GM21367 (cell line): ENCODE results near the gene PRKAG2.

Source experiments
- ATAC-seq: cut with Tn5 transposase; IDR thresholded peaks from one replicate; pipeline ENCODE4 v1.9.1; 2021; ENCODE audit not compliant: unreplicated experiment

PRKAG2 gene

DNA sequence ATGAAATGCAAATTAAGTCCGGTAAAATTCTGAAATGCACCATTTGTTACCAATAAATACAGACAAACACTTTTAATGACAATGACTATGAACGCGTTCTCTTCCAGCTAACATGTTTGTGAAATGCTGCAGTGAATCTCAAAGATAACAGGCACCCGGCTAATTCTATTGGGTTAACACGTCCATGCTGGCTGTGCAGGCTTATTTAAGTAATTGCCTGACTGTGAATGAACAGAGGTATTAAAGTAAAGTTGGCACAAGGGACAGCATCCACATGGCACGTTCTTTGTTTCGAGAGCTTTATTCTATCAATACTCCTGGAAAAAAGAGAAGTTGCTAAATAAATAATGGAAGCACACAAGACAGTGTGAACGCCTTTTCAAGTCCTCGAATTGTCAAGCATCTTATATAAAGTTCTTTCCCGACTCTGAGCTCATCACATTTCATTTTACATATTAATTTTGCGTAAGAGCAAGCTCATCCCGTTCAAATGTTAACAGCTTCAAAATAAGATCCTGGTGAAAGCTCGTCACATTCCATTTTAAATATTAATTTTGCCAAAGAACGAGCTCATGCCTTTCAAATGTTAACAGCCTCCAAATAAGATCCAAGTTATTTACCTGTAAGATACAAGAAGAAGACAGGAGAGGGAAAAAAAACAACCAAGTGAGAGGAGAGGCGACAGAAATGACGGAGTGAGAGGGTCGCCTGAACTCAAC, 245.9 kb downstream of the PRKAG2 start:
- ATAC-seq = no peak

DNA sequence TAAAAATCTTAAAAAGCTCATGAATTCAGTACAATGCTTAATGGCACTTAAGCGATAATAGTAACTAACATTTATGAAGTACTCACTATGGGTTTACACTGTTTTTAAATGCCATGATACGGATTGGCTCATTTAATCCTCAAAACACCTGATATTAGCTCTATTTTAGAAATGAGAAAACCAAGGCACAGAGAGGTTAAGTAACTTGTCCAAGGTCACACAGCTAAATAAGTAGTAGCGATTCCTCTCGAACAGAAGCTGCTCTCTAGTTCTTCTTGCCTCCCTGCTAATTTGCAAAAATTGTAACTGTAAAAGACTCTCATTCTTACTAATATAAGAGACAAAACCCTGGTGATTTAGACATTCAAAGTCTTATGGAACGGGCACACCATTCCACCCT, 246.6 kb downstream of the PRKAG2 start:
- ATAC-seq = no peak

DNA sequence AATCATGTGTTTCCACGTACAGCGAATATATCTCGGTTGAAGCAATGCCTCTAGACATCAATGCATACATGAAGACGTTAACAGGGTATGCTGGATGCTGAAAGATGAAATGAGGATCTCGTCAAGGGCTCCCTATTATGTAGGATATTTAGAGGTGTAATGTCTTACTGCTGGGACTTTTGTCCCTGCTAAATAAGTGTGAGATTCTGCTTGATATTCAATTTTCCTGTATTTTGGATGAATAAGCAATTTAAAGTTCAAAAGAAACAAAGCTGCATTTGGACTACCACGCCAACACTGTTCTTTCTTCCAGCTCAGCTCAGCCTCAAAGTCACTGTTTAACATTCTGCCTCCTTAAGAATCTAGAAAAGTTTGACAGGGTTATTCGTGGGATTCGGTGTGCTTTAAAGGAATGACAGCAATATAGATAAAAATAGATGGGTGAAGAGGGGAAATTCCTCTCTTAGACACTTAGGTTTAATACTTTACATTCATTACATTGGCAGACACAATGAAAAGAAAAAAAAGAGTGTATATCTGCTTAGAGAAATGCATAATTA, 247.1 kb downstream of the PRKAG2 start:
- no peak for ATAC-seq

DNA sequence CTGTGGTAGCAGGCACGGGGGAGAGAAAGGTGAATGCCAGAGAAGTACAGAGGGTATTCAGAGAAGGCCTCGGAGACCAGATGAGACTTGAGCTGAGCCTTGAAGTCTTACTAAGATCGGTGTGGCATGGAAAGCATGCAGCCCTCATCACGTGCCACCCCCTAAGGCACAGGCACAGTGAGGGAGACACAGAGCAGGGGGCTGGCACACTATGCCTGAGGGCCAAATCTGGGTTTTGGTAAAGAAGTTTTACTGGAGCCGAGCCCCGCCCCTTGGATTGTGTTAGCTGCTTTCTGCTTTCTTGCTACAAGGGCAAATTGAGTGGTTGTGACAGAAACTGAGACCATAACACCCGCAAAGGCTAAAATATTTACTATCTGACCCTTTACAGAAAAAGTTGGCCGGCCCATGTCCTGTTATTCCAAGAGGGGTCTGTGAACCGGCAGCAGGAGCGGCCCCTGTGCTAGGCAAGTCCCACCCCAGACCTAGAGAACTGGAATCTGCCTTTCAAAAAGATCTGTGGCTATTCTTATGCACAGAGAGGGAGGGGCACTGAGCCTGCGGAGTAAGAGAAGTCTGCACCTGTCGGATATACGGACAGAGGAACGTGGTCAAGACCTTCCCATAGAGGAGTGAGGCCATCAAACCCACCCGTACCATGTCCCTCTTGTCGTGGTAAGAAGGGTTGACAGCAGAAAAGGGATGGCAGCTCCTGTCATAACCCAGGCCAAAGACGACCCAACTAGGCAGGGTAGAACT, 247.9 kb downstream of the PRKAG2 start:
- no peak for ATAC-seq

DNA sequence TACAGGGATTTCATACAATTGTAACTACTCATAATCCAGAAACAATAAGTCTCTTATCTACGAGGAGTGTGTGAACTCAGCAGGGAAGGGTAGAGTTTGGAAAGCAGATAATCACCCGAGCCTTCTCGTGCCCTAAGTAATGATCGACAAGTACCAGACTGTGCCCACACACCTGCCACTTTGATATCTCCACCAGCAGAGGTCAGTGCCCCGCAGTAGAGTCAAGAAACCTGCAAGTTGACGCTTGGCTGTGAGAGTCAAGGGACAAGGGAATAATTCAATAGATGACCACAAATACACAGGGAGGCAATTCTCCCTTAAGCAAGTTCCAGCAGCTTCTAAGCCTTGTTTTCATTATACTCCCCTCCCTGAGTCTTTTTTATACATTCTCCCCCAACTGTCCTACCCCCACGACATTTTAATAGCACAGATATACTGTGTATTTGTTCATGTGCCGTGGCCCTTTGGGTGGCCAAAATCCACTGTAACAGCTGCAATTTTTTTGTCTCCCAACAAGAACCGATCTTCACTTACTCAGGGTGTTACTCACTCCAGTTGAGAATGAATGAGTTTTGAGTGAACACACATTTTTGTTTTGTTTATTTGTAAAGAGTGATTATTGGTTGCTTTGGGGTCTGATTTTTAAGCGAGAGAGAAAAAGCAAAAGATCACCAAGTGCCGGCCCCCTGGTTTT, 250.3 kb downstream of the PRKAG2 start:
- no peak for ATAC-seq

DNA sequence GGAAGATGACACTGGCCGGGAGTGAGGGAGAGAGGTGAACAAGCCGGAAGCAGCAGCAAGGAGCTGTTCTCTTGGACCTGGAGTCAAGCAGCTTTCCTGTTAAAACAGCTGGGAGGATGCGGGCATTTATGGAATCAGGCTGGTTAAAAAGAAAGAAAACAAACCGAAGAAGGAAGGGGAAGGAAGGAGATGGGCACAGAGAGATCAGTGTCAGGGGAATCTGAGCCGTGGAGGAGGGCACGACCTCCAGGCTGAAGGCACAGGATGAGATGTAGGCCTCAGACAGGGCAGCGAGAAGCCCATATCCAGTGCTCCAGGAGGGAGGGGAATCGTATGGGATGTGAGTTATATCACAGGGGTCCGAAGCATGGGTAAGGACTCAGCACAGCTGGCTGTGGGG, 251.3 kb downstream of the PRKAG2 start:
- ATAC-seq = no peak

DNA sequence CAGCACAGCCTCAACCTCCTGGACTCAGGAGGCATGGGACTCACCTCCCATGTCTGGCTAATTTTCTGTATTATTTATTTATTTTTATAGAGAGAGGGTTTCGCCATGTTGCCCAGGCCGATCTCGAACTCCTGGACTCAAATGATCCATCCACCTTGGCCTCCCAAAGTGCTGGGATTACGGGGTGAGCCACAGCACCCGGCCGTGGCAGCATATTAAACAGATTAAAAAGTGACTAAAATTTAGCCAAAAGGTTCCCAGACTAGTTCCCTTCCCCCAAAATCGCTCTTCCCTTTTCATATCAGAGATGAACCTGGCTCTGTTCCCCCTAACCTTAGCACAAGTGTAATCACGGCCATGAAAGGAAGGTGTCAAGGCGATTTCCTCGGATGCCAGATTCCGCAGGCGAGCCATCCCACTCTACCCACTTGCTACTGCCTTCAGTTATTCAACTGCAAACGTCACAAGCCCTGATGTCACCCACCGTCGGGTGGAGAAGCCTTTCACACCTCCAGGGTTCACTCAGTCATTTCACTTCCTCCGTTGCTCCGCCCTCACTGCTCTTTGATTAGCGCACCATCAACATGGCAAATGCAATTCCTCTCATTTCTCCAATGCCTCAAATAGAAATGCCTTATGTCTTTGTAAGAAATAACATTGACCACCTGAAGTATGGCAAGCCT, 252.5 kb downstream of the PRKAG2 start:
- no peak for ATAC-seq

DNA sequence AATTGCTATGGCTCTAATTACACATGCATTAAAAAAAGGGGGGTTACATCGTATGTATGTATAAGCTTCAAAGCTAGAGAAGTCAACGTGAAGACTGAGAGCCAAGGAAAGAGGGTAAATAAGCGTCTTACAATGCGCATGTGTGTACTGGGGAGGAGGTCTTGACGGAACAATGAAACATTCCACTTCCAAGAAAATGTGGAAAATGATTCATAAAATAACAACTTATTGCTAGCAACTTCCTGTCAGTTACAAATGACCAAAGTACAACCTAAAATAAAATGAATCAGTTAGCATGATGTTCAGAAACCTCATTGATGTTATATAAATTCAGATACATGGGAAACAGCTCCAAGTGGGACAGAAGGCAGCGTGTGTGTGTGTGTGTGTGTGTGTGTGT, 253.1 kb downstream of the PRKAG2 start:
- ATAC-seq = no peak

DNA sequence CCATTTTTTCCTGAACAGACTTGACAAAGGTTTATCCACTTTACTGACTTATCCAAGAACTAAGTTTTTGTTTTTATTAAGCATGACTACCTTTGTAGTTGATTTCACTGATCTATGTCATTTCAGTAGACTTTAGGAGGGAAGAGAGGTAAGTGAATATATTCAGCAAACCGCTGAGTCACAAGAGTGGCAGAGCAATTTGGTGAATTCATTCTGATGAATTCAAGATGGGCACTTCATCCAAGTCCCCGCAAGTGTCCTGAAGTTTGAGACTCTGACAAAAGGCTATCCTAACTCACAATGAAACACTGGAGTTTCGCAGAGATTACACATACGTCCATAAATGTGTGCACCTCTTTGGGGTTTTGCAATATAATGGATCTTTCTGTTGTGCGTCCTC, 255.0 kb downstream of the PRKAG2 start:
- ATAC-seq = no peak

DNA sequence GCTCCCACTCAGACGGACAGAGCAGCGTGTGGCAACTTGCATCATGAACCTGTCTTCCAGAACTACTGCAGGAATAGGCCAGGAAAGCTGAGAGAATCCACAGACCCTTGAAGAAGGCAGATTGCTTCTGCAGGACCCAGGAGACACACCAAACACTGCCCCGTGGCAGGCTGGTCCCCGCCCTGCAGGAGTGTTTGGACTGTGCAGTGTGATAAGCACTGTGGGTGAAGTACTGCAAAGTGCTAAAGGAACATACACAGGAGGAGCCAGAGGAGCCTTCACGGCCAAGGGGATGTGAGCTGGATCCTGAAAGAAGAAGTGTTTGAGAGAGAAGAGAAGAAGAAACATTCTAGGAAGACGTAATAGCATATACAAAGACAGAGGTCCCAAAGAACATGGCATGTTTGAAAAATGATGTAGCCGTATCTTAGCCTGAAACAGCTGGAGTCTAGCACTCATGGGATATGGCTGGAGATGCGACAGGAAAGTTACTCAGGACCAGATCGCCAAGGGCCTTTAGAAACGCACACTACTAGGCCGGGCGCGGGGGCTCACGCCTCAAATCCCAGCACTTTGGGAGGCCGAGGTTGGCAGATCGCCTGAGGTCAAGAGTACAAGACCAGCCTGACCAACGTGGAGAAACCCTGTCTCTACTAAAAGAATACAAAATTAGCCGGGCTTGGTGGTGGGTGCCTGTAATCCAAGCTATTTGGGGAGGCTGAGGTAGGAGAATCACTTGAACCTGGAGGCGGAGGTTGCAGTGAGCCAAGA, 260.3 kb downstream of the PRKAG2 start:
- no peak for ATAC-seq

DNA sequence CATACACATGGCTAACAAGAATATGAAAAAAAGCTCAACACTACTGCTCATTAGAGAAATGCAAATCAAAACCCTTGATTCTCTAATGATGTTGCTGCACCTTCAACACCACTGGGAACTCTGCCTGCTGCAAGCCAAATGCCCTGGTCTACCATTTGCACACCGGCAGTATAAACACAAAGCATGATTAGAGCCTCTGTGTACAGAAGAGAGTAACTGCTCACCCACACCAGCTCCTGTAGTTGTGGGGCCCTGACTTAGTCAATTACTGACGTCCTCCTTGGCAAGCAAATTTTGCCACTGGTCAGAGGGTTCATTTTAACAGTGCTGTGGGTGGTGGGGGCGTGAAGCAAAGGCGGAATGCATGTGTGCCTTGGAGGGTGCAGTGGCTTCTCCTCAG, 261.1 kb downstream of the PRKAG2 start:
- no peak for ATAC-seq

DNA sequence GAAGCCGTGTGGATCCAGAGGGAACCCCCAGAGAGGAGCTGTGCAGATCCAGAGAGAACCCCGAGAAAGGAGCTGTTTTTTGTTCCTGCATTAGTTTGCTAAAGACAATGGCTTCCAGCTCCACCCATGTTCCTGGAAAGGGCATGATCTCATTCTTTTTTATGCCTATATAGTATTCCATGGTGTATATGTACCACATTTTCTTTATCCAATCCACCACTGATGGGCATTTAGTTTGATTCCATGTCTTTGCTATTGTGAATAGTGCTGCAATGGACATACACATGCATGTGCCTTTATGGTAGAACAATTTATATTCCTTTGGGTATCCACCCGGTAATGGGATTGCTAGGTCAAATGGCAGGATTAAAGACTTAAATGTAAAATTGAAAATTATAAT, 261.9 kb downstream of the PRKAG2 start:
- no peak for ATAC-seq

DNA sequence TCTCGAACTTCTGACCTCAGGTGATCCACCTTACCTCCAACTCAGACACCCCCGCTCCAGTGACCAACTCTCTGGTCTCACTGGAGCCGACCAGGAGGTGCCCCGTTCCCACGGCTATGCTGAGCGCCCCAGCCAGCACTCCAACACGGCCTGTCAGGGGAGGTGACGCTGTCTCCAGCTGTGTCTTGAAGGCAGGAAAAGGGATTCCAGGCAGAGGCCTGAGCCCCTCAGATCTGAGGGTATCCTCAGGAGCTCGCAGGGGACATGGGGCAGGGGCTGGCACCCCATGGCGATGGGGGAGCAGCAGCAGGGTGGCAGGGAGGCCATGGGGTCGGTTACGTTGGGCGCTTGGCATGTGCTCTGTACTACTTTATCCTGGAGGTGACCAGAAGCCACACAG, 262.9 kb downstream of the PRKAG2 start:
- no peak for ATAC-seq

DNA sequence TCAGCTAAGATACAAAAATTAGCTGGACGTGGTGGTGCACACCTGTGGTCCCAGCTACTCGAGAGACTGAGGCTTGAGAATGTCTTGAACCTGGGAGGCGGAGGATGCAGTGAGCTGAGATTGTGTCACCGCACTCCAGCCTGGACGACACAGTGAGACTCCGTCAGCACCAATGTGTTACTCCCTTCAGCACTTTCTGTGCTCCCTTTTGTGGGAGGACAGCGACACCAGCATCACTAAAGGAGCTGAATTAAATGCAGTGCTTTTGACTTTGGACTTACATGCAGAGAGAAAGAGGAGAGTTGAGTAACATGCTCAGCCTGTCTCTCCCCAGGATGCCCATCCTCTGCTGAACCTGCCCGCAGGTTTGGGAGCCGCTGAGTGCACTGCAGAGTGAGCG, 265.0 kb downstream of the PRKAG2 start:
- no peak for ATAC-seq

DNA sequence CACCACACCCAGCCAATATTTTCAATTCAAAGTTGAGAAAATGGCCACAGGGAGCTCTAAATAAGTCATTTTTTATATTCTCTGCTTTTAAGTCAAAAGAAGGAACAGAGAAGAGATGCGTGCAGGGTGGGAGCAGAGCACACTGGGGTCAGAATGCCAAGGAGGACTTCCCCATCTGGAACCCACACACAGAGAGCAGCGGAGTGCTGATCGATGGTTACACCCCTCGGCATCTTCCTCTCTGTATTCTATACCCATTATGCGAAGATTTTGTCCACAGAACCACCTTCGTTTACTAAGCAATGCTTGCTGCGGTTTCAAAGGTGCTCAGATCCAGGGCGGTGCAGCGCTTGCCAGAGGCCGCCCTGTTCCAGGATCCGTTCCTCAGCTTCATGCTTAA, 265.9 kb downstream of the PRKAG2 start:
- ATAC-seq = no peak

DNA sequence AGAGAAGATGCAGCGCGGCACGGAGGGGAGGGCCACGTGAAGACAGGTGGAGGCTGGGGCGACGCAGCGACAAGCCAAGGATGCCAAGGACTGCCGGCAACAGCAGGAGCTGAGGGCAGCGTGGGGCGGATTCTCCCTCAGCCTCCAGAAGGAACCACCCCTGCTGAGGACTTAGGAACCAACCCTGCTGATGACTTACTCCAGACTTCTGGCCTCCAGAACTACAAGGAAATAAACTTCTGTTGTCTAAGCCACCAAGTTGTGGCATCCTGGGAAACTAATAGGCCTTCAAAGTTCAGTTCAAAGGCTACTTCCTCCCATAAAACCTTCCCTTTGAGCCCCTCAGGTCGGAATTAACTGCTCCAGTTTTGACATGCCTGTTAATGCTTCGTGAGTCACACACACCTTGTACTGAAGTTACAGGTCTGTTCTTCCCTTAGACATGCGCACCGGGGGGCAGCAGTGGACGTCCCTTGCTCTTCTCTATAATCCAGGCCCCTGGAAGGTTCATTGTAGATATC, 268.8 kb downstream of the PRKAG2 start:
- no peak for ATAC-seq

DNA sequence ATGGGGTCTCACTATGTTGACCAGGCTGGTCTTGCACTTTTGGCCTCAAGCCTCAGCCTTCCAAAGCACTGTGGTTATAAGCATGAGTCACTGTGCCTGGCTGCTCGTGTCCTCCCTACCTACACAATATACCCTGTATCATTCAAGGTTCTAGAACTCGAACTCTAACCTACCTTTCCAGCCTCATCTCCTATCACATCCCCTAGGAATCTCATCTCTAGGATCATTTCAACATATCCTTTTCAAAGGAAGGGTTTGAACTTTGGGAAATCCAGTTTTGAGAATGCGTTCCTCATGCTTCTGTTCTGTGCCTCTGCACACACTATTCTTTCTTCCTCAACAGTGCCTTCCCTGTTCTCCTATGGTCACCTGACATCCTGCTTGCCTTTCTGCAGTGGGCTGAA, 269.4 kb downstream of the PRKAG2 start:
- ATAC-seq = no peak

DNA sequence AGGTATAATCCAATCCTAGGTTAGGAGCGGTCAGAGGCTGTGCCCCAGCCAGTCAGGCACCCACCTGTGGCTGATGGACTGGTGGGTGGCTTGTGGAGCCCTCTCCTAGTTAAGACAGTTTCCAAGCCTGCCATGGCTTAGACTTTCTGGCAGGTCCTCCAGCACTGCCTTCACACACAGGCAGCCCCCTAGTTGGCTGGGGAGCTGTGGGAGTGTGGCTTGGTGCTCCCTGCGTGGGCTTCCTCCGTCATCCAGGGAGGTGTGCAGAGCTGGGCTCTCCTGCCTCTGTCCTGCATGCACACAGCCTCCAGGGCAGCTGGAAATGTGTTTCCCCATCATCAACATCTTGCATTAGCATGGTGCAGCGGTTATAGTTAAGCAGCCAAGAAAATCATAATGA, 273.0 kb downstream of the PRKAG2 start:
- ATAC-seq = no peak

DNA sequence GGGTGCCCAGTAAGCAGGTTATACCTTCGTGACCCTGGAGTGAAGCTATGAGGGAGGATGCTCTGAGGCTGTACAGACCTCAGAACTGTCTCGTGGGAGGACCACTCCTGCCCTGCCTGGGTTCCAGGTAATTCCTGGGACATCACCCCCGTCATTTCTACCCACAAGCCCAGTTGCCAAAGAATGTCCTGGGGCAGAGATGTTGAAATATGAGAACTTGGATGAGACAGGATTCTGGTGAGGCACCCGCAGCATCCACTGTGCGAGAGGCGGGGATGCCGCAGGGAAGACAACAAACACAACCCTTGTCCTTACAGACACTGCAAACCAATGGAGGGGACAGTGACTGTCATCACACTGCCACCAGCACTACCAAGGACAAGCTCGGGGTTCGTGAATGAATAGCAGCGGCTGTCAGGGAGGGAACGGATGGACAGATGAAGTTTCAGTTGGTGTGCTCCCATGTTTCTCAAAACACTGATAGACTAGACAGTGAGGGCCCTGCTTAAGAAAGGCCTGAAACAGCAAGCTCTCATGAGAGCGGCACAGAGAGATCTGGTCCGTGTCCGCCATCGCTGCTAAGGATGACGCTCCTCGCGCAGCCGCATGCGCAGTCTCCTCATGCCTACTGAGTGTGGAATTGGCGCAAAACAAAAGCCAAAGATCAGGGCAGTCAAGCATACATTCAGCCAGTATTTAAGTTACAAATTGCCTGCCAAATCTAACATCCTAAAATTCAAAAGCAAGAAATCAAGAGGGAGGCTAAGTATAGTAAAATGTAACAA, 275.2 kb downstream of the PRKAG2 start:
- ATAC-seq = no peak
